GM12874 (cell line): ENCODE data around the gene ZMIZ1.

Source experiments
- TF ChIP-seq, protein P1 (sequence below): IDR thresholded peaks from 2 replicates; pipeline ENCODE4 v1.5.1; 2011; ENCODE audit warnings: low read depth, mild to moderate bottlenecking, control low read depth, low read length, moderate library complexity; ENCODE audit not compliant: insufficient read depth

Gene ZMIZ1

GRCh38 chr10:79147306-79147705 is 78.5 kb downstream of the ZMIZ1 start:
- TF ChIP-seq, protein P1, sequence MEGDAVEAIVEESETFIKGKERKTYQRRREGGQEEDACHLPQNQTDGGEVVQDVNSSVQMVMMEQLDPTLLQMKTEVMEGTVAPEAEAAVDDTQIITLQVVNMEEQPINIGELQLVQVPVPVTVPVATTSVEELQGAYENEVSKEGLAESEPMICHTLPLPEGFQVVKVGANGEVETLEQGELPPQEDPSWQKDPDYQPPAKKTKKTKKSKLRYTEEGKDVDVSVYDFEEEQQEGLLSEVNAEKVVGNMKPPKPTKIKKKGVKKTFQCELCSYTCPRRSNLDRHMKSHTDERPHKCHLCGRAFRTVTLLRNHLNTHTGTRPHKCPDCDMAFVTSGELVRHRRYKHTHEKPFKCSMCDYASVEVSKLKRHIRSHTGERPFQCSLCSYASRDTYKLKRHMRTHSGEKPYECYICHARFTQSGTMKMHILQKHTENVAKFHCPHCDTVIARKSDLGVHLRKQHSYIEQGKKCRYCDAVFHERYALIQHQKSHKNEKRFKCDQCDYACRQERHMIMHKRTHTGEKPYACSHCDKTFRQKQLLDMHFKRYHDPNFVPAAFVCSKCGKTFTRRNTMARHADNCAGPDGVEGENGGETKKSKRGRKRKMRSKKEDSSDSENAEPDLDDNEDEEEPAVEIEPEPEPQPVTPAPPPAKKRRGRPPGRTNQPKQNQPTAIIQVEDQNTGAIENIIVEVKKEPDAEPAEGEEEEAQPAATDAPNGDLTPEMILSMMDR, result no peak

GRCh38 chr10:79147796-79148451 is 79.2 kb downstream of the ZMIZ1 start:
- TF ChIP-seq, protein P1, result no peak

DNA sequence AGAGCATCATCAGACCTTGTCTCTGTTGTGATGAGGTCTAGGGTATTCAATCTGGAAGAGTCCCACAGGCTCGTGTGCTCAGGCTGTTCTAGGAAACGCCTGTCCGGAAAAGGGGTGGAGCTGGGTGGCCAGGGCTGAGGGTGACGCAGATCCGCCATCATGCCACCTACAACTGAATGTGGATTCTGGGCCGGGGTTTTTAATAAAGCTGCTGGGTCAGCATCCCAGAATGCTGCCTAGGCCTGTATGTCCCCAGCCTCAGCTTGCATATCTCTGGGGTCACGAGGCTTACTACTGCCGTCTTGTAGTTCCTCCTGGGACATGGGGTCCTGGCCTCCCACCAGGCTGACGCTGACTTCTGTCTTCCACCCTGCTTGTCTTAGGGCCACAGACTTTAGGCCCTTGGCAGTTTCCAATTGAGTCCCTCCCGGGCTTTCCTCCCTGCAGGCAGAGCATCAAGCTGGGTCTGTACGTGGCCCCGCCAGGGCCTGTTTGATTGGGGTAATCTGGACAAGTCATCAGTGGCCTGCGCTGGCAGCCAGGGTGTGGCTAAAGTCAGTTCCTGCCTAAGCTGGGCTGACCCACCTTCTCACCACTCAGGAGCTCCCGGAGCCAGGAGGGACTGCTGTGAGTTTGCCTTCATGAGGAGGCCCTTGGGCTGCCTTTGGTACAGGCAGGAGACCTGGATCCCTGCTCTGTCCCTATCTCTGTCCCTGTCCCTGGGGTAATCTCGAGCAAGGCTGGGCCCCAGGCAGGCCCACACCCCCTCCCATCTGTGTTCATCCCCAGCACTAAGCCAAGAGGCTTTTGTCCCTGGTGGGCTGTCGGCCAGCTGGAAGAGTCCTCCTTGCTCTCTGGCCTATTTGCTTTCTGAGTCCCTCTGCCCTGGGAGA is 79.9 kb downstream of the ZMIZ1 start:
- TF ChIP-seq, protein P1, result no peak

DNA sequence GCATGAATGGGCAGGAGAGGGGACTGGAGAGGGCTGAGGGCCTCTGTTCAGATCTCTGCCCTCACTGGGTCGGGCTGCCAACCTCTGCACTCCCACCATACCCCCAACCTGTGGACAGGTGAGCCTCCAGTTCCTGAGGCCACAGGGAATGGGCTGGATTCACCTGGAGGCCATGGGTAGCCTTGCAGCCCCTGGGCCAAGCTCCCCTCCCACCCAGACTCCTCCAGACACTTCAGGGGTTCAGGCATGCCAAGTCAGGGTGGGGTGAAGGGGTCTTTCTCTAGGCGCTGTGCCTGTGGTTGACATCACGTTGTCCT is 80.5 kb downstream of the ZMIZ1 start:
- TF ChIP-seq, protein P1, result no peak

DNA sequence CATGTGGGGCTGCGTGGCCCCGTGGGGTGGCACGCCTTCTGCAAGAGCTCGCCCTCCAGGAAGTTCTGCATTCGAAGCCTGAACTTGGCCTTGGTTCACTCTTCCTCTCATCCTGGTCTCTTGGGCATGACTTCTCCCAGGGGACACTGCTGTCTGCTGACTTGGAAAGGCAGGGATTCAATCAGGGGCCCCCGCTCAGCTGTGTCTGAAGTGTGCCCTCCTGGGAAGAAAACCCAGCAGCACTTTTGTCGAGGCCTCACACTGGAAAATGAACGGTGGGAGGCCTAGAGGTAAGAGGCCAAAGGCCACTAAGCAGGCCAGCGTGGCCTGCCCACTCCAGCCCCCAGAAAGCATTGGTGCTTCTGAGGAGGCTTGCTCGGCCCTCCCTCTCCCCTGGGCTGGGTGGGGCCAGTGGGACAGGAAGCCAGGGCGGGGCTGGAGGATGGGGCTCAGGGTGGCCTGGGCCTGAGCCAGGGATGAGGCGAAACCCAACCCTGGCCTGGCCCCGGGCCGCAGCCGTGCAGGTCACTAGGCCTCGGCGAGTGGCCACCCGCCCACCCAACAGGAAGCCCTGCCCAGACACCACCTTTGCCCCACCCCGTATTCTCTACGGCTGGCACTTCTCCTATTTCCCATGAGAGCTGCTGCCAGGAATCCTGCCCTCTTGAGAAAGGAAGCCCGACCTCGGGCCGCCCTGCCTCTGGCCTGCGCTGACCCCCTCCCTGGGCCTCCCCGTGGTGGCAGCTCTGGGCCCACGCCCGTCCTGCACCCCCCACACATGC is 81.1 kb downstream of the ZMIZ1 start:
- TF ChIP-seq, protein P1, result no peak

DNA sequence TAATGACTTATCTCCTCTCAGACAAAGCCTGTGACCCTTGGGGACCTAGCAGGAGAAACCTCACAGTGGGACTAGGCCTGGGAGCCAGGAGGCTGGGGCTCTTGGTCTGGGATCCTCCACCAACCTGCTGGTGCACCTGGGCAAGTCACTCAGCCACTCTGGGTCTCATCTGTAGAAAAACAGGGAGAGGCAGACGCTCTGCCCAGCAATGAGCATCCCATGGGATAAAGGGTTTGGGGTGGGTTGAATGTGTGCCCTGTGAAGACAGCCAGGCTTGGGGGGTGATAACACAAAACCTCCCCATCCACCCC is 81.6 kb downstream of the ZMIZ1 start:
- TF ChIP-seq, protein P1, result no peak

- TF ChIP-seq, protein P1, result no peak
Observed at GRCh38 chr10:79152423-79152817, 83.7 kb downstream of the ZMIZ1 start.
